Stromal cell of bone marrow (primary cell): ENCODE measurements around the gene HOXB3.

Source experiments
- DNase-seq: peaks from one replicate; pipeline ENCODE4 v3.0.0-alpha.2; 2012; ENCODE audit warnings: low read depth

The HOXB3 gene

GRCh38 chr17:48586355-48587258 is 3.4 kb downstream of the HOXB3 start:
- no peak for DNase-seq

GRCh38 chr17:48584223-48584741 is 5.8 kb downstream of the HOXB3 start:
- no peak for DNase-seq

GRCh38 chr17:48583708-48584222 is 6.3 kb downstream of the HOXB3 start:
- DNase-seq: no peak

GRCh38 chr17:48582750-48583069 is 7.3 kb downstream of the HOXB3 start:
- DNase-seq: no peak

- no peak for DNase-seq
Measured at GRCh38 chr17:48579760-48580554, 10.1 kb downstream of the HOXB3 start.

- DNase-seq: no peak
Measured at GRCh38 chr17:48579471-48579759, 10.6 kb downstream of the HOXB3 start.

- DNase-seq: no peak
Measured at GRCh38 chr17:48578616-48579470, 11.2 kb downstream of the HOXB3 start.

- DNase-seq: no peak
Measured at GRCh38 chr17:48577946-48578615, 12.0 kb downstream of the HOXB3 start, which contains the start of gene HOXB4. HOXB4 (minus strand) TSS chr17:48578350; CDS start chr17:48578319, 31 bp downstream.

- no peak for DNase-seq
Measured at GRCh38 chr17:48577330-48577945, 12.6 kb downstream of the HOXB3 start.

GRCh38 chr17:48576479-48577309 is 13.3 kb downstream of the HOXB3 start:
- no peak for DNase-seq

- no peak for DNase-seq
Measured at GRCh38 chr17:48575673-48576478, 14.2 kb downstream of the HOXB3 start.

- no peak for DNase-seq
Measured at GRCh38 chr17:48575066-48575582, 14.9 kb downstream of the HOXB3 start.

- no peak for DNase-seq
Measured at GRCh38 chr17:48574505-48575065, 15.5 kb downstream of the HOXB3 start.

GRCh38 chr17:48571826-48572417 is 18.1 kb downstream of the HOXB3 start:
- no peak for DNase-seq

GRCh38 chr17:48571024-48571818 is 18.8 kb downstream of the HOXB3 start:
- no peak for DNase-seq

- DNase-seq: no peak
Measured at GRCh38 chr17:48570325-48571023, 19.6 kb downstream of the HOXB3 start.
